ENCODE results near the gene HIGD1C. TPM values are rescaled to one million over a fixed set of nuclear protein-coding genes. Genes with fewer than 3 reads are reported as not detected.

HIGD1C gene
- total RNA-seq, 1 donor from 2014 or later: not detected

GRCh38 chr12:50981319-50982239 lies 29.2 kb downstream of the HIGD1C start:
- DNase-seq (no peak), ATAC-seq (ENCODE audit: low read depth) (no peak)
- ChIA-PET CTCF (interaction anchor here (9.3 kb wide), 1 partner anchor 155 kb away, joined by 205 read pairs; no protein-coding TSS in a partner anchor), POLR2A (no interaction called here)
- H3K9me3 Mint-ChIP-seq: no peaks in the 10 kb centered on the region
- no peak overlapping the region for H3K27ac Mint-ChIP-seq
- H3K27me3 Mint-ChIP-seq: no peaks in the 10 kb centered on the region
- H3K4me1 Mint-ChIP-seq: peaks cover under 1% of the 10 kb centered on the region
- intact Hi-C loops (cut with micrococcal nuclease): no loop called here
- no peak for TF ChIP-seq CTCF (IDR thresholded peaks at IDR 0.05)
- H3K4me3 Mint-ChIP-seq: no peak overlapping the region
- peaks cover 18% of the 10 kb centered on the region for H3K36me3 Mint-ChIP-seq (ENCODE audit: low read depth)

- Mint-ChIP-seq H3K27ac (no peak overlapping the region), H3K36me3 (ENCODE audit: low read depth) (peaks cover 38% of the 10 kb centered on the region), H3K9me3 (no peaks in the 10 kb centered on the region), H3K4me1 (peaks cover 5% of the 10 kb centered on the region), H3K27me3 (no peaks in the 10 kb centered on the region), H3K4me3 (no peak overlapping the region)
- DNase-seq: no peak
- POLR2A ChIA-PET: interaction anchor here (1.0 kb wide), 1 partner anchor 60 kb away, joined by 4 read pairs; a partner anchor contains a TSS
- CTCF ChIA-PET: interaction anchor here (1.0 to 9.3 kb wide), 4 partner anchors 59 to 376 kb away, joined by 3 to 205 read pairs (median 54); partner anchors contain the start of gene ATF1
- TF ChIP-seq CTCF (IDR thresholded peaks at IDR 0.05): no peak
- no peak for ATAC-seq (ENCODE audit: low read depth)
- intact Hi-C loops (cut with micrococcal nuclease): loop anchor here (5.0 kb wide), 2 partner anchors 358 to 482 kb away; partner anchors contain the start of gene DIP2B
Observed at GRCh38 chr12:50984586-50985298, 32.4 kb downstream of the HIGD1C start.

- no peak overlapping the region for H3K27ac Mint-ChIP-seq
- no peak overlapping the region for H3K4me3 Mint-ChIP-seq
Observed at GRCh38 chr12:50985322-50985721, 33.0 kb downstream of the HIGD1C start.

GRCh38 chr12:50986966-50987737 lies 34.8 kb downstream of the HIGD1C start:
- CTCF ChIA-PET: interaction anchor here (0.6 to 9.3 kb wide), 31 partner anchors 11 to 637 kb away, joined by 3 to 205 read pairs (median 4); partner anchors contain the start of genes ATF1, SLC11A2 and TMPRSS12

More at GRCh38 chr12:50985322-50985721, 33.0 kb downstream of the HIGD1C start:
- Mint-ChIP-seq H3K9me3 (no peaks in the 10 kb centered on the region), H3K27me3 (no peaks in the 10 kb centered on the region), H3K36me3 (ENCODE audit: low read depth) (peaks cover 39% of the 10 kb centered on the region), H3K4me1 (peaks cover 5% of the 10 kb centered on the region)
- no peak for ATAC-seq (ENCODE audit: low read depth)
- ChIA-PET CTCF (interaction anchor here (0.9 to 9.3 kb wide), 8 partner anchors 36 to 376 kb away, joined by 3 to 205 read pairs (median 4); partner anchors contain the start of gene ATF1), POLR2A (interaction anchor here (1.4 kb wide), 1 partner anchor 60 kb away, joined by 4 read pairs; a partner anchor contains a TSS)
- no peak for DNase-seq
- TF ChIP-seq CTCF (IDR thresholded peaks at IDR 0.05): no peak
- intact Hi-C loops (cut with micrococcal nuclease): loop anchor here (5.0 kb wide), 2 partner anchors 357 to 483 kb away; partner anchors contain the start of gene DIP2B

More at GRCh38 chr12:50986966-50987737, 34.8 kb downstream of the HIGD1C start:
- intact Hi-C loops (cut with micrococcal nuclease): loop anchor here (1.0 to 5.0 kb wide), 5 partner anchors 62 to 485 kb away; partner anchors contain the start of gene DIP2B
- Mint-ChIP-seq H3K27me3 (no peaks in the 10 kb centered on the region), H3K4me1 (peaks cover 5% of the 10 kb centered on the region), H3K9me3 (no peaks in the 10 kb centered on the region), H3K36me3 (ENCODE audit: low read depth) (peaks cover 48% of the 10 kb centered on the region), H3K27ac (no peak overlapping the region), H3K4me3 (no peak overlapping the region)
- POLR2A ChIA-PET: interaction anchor here (0.6 to 2.7 kb wide), 4 partner anchors 62 to 563 kb away, joined by 4 to 16 read pairs (median 12); partner anchors contain the start of gene ATF1
- DNase-seq (no peak), ATAC-seq (ENCODE audit: low read depth) (peak; percentile 72)
- TF ChIP-seq CTCF (IDR thresholded peaks at IDR 0.05): no peak

Measured in activated B cell treated with CpG ODN at 0.5 μM for 24 hours (primary cell).